Spleen (tissue), 7 donors: ENCODE measurements around the gene HORMAD2.

Experiments
- POLR2A ChIP-seq, 3 donors: fragments of 450-650 bp; IDR thresholded peaks; one replicate each; pipeline ENCODE4 v1.5.1; 2017; ENCODE audit warnings: antibody characterized with exemption in 3 of 3, mild to moderate bottlenecking in 1 of 3
- TF ChIP-seq, protein P1 (sequence below), 11 experiments: fragments of 200-600 bp in 7 of 11; fragments of 450-650 bp in 4 of 11; sonication (generic) in 4 of 11; IDR thresholded peaks in 8 of 11; conservative IDR thresholded peaks in 3 of 11; 1 replicate in 7 of 11; 2 replicates in 4 of 11; pipeline versions ENCODE4 v1.4.0 to v1.8.0; 2016 to 2021; ENCODE audit warnings: antibody characterized with exemption in 11 of 11, inconsistent platforms in 4 of 11, mild to moderate bottlenecking in 1 of 11
- donor health status: DM: no; HTN: no; CAD: no; lungs with moderate emphysema.
- donor health status: DM: no; HTN: no; CAD: no.
- donor health status: DM: no; HTN: no; CAD: no.

GRCh38 chr22:30214703-30215407, 134.6 kb downstream of the HORMAD2 start:
- TF ChIP-seq POLR2A (IDR thresholded peaks at IDR 0.05): no peak
- TF ChIP-seq, protein P1, sequence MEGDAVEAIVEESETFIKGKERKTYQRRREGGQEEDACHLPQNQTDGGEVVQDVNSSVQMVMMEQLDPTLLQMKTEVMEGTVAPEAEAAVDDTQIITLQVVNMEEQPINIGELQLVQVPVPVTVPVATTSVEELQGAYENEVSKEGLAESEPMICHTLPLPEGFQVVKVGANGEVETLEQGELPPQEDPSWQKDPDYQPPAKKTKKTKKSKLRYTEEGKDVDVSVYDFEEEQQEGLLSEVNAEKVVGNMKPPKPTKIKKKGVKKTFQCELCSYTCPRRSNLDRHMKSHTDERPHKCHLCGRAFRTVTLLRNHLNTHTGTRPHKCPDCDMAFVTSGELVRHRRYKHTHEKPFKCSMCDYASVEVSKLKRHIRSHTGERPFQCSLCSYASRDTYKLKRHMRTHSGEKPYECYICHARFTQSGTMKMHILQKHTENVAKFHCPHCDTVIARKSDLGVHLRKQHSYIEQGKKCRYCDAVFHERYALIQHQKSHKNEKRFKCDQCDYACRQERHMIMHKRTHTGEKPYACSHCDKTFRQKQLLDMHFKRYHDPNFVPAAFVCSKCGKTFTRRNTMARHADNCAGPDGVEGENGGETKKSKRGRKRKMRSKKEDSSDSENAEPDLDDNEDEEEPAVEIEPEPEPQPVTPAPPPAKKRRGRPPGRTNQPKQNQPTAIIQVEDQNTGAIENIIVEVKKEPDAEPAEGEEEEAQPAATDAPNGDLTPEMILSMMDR (IDR thresholded peaks at IDR 0.05 in 8 of 11, conservative IDR thresholded peaks at IDR 0.05 in 3 of 11): no peak
